Activated CD4-positive, alpha-beta T cell treated with anti-CD3 and anti-CD28 coated beads for 36 hours (primary cell): ENCODE data around the gene ZNF425. TPM values are rescaled to one million over a fixed set of nuclear protein-coding genes. Genes with fewer than 3 reads are reported as not detected.
"Not testable (repeated sequence)": the region's sequence is repeated elsewhere in the genome, so short reads cannot be mapped to it uniquely, and the experiment has no call there.

Experiments
- ATAC-seq: fragments of 200-7000 bp; cut with Tn5 transposase; one replicate; pipeline ENCODE4 v1.10.0; 2021; ENCODE audit warnings: mild to moderate bottlenecking, moderate library complexity
- CTCF ChIA-PET: fragments of 350-600 bp; sonication (Branson Sonifier 250); formaldehyde crosslinking; loops from one replicate; lab custom pipeline; 2021; ENCODE audit warnings: antibody characterized with exemption; lab: Charles Lee
- POLR2A ChIA-PET: fragments of 350-600 bp; sonication (Branson Sonifier 250); formaldehyde crosslinking; loops from one replicate; lab custom pipeline; 2021; ENCODE audit warnings: antibody characterized with exemption, inconsistent platforms; lab: Charles Lee
- DNase-seq: peaks from one replicate; pipeline ENCODE4 v3.0.0-alpha.2; 2020
- H3K27ac Mint-ChIP-seq: one replicate; pipeline ENCODE4 v1.8.0; 2021; ENCODE audit warnings: mixed read lengths
- H3K27me3 Mint-ChIP-seq: one replicate; pipeline ENCODE4 v1.8.0; 2021; ENCODE audit warnings: mixed read lengths
- H3K36me3 Mint-ChIP-seq: one replicate; pipeline ENCODE4 v1.8.0; 2021; ENCODE audit warnings: low read depth, mixed read lengths
- H3K4me1 Mint-ChIP-seq: one replicate; pipeline ENCODE4 v1.8.0; 2021; ENCODE audit warnings: mixed read lengths
- H3K4me3 Mint-ChIP-seq: one replicate; pipeline ENCODE4 v1.8.0; 2021; ENCODE audit warnings: mild to moderate bottlenecking, moderate library complexity, mixed read lengths
- H3K9me3 Mint-ChIP-seq: one replicate; pipeline ENCODE4 v1.8.0; 2021; ENCODE audit warnings: low read depth, mixed read lengths
- intact Hi-C, 2 experiments: fragments of 100-400 bp; cut with DNase I in 1 of 2; cut with micrococcal nuclease in 1 of 2; formaldehyde crosslinking; loops; one replicate each; pipeline versions ENCODE4 v1.14.2 to v1.15.1; 2022 to 2024; cut with DNase I, micrococcal nuclease
- total RNA-seq, 2 experiments: library from RNA; stranded (reverse); gene quantifications; one replicate each; pipeline ENCODE4 v1.2.3, GENCODE V29; 2021

The ZNF425 gene
- total RNA-seq, 2 experiments from 2014 or later = 0.43 to 0.95 TPM

DNA sequence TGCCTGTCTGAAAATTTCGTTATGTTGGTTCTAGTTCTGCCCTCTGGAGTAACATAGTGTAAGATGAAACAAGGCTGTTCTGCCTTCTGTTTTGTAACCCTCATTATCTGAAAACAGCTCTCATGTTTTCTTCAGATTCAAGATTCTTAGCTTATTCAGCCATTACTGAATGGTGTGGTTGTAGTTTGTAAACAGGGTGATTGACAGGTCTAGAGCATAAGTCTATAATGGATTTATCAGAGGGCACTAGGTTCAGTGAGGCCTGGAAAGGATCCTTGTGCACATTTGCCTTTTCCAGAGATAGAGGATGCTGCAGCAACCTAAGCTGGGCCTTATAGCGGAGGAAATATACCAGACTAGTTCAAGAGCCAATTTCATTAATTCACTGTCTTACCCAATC lies 27.2 kb upstream of the ZNF425 start:
- no peak for ATAC-seq
- intact Hi-C loops = no loop called here
- CTCF ChIA-PET = interaction anchor here (1.1 kb wide), 1 partner anchor 27 kb away, joined by 8 read pairs; the partner anchor contains the start of gene ZNF425
- H3K27ac Mint-ChIP-seq = no peak overlapping the region
- POLR2A ChIA-PET = no interaction called here
- H3K36me3 Mint-ChIP-seq = peaks cover 37% of the 10 kb centered on the region
- H3K4me3 Mint-ChIP-seq = no peak overlapping the region
- no peaks in the 10 kb centered on the region for H3K27me3 Mint-ChIP-seq
- H3K4me1 Mint-ChIP-seq = peaks cover 25% of the 10 kb centered on the region
- H3K9me3 Mint-ChIP-seq = no peaks in the 10 kb centered on the region
- no peak for DNase-seq

DNA sequence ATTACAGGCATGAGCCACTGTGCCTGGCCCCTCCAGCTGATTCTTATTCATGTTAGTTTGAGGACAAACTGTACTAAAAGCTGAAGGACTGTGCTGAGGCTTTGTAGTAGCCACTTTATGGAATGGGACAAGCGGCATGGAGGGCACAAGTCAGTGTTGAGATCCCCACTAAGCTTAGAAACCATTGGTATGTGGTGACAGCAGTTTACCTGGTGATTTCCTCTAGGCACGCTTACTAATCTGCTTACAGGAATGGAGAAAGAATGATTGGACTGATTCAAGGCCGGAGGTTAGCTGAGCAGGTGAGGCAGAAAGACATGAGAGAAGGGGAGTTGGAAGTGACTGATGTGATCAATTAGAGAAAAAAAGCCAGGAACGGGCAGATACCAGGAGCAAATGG lies 24.9 kb upstream of the ZNF425 start:
- ATAC-seq = no peak
- H3K9me3 Mint-ChIP-seq = no peaks in the 10 kb centered on the region
- intact Hi-C loops = no loop called here
- H3K4me1 Mint-ChIP-seq = peaks cover 24% of the 10 kb centered on the region
- CTCF ChIA-PET = interaction anchor here (0.5 to 1.0 kb wide), 3 partner anchors 10 to 163 kb away, joined by 3 to 5 read pairs (median 4); no protein-coding TSS in a partner anchor
- peak overlapping the region; percentile 16 for H3K27ac Mint-ChIP-seq
- no peaks in the 10 kb centered on the region for H3K27me3 Mint-ChIP-seq
- H3K4me3 Mint-ChIP-seq = no peak overlapping the region
- POLR2A ChIA-PET = no interaction called here
- DNase-seq = no peak
- peaks cover 29% of the 10 kb centered on the region for H3K36me3 Mint-ChIP-seq

DNA sequence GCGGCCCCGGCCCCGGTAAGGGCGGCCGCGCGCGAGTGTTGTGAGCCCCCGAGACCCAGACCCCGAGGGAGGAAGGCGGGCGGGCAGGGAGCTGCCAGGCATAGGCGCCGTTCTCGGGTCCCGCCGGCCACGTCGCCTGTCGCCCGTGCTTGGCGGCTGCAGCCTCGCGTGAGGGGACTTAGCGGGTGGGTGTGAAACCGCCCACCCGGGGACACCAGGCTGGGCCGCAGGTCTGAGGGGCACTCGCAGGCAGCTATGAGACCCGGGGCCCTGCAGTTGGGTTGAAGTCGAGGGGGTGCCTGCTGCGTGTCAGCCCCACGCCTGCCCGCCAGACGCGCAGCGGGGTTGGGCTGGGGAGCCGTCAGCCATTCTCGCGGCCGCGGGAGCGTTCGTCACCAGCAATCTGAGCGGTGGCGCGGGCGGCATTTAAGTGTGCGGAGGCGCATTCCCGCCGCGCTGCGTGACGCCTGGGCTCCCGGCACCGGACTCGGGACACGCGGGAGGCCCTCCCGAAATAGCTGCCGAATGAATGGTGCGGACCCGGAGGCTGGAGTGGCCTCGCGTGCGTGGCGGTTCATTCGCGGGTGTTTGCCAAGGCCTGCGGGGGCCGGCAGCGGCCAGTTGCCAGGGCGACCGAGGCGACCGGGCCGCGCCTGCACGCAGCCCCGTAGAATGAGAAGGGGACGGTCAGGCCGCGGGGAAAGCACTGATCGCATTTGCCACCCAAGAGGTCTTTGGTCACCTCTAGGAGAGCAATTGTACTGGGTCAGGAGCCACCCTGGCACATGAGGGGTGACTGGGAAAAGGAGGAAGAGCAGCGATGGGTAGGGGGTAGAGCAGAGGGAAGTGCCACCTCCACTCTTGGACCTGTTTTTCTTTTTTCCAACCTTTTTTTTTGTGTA lies 21.9 kb upstream of the ZNF425 start:
- H3K27me3 Mint-ChIP-seq = no peaks in the 10 kb centered on the region
- DNase-seq = peak; percentile 78
- H3K4me3 Mint-ChIP-seq = peak overlapping the region; percentile 98

DNA sequence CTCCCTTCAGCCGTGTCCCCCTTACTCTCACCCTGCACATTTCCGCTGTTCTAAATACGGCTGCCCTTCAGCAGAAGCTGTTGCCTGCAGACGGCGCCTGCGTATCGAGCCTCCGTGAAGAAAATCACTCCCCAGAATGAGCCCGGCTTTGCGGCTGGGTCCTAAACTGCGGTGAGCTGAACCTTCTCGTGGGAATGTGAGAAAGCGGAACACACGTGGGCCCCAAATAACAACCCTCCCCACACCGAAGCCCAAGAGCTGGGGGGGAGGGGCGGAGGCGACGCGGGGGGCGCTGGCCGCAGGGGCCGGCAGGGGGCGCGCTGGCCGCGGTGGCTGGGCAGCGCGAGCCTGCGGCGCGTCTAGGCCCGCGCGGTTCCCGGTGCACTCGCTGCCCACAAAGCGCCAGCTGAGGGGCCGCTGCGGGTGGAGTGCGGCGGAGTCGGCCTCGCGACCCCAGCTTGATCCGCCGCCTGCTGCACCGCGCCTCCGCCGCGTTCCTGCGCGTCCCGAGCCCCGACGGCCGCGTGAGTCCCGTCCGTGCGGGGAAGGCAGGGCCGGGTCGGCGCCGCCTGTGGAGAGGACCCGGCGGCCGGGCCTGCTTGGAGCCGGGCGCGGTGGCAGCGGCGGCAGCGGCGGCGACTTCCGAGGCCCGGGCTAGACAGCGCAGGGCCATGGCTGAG lies 21.1 kb upstream of the ZNF425 start, which contains the start of gene ZNF398:
ZNF398 (plus strand) TSS at position 382 of the 680 bp plus-strand sequence; CDS start at position 672, 290 bp downstream.
- Mint-ChIP-seq H3K27me3 (no peaks in the 10 kb centered on the region), H3K9me3 (no peaks in the 10 kb centered on the region), H3K36me3 (peaks cover 18% of the 10 kb centered on the region), H3K4me3 (peak within 1 kb of the TSS; percentile 98), H3K4me1 (peaks cover 34% of the 10 kb centered on the region), H3K27ac (peak within 1 kb of the TSS; percentile 99)
- intact Hi-C loops = loop anchor here (1.0 to 5.0 kb wide), 16 partner anchors 21 to 475 kb away; partner anchors contain the start of genes PDIA4 (in 2 of the 2), ZNF425 (in 2 of the 2), ZNF783 (in 2 of the 2) and ZNF786 (in 2 of the 2)
- CTCF ChIA-PET = interaction anchor here (0.6 to 3.2 kb wide), 19 partner anchors 9 to 479 kb away, joined by 3 to 31 read pairs (median 4); partner anchors contain the start of genes ZNF282, ZNF425, ZNF777 and ZNF783
- POLR2A ChIA-PET = interaction anchor here (0.6 to 2.1 kb wide), 5 partner anchors 20 to 60 kb away, joined by 3 to 11 read pairs (median 6); partner anchors contain the start of genes ZNF282 and ZNF425
- DNase-seq (peak; percentile 87), ATAC-seq (peak; percentile 71)

More for the DNA sequence above, 21.9 kb upstream of the ZNF425 start:
- Mint-ChIP-seq H3K36me3 (peaks cover 18% of the 10 kb centered on the region), H3K9me3 (no peaks in the 10 kb centered on the region), H3K4me1 (peaks cover 34% of the 10 kb centered on the region), H3K27ac (peak overlapping the region; percentile 63)
- ChIA-PET CTCF (interaction anchor here (0.6 to 3.2 kb wide), 13 partner anchors 9 to 314 kb away, joined by 3 to 31 read pairs (median 4); partner anchors contain the start of genes ZNF282, ZNF425, ZNF777 and ZNF783), POLR2A (interaction anchor here (0.6 to 2.1 kb wide), 6 partner anchors 21 to 1607 kb away, joined by 3 to 11 read pairs (median 4); partner anchors contain the start of genes ZNF282 and ZNF425)
- intact Hi-C loops = loop anchor here (1.0 to 5.0 kb wide), 16 partner anchors 22 to 474 kb away; partner anchors contain the start of genes PDIA4 (in 2 of the 2), ZNF425 (in 2 of the 2), ZNF783 (in 2 of the 2) and ZNF786 (in 2 of the 2)
- peak; percentile 40 for ATAC-seq

- DNase-seq = peak; percentile 23
- ChIA-PET CTCF (interaction anchor here (2.5 kb wide), 2 partner anchors 10 to 19 kb away, joined by 8 to 31 read pairs; partner anchors contain the start of gene ZNF425), POLR2A (no interaction called here)
- intact Hi-C loops = loop anchor here (5.0 kb wide), 4 partner anchors 117 to 477 kb away; partner anchors contain the start of genes CUL1 (in 1 of the 2) and ZNF783 (in 1 of the 2)
- Mint-ChIP-seq H3K4me1 (peaks cover 29% of the 10 kb centered on the region), H3K4me3 (peak overlapping the region; percentile 98), H3K9me3 (no peaks in the 10 kb centered on the region), H3K36me3 (peaks cover 14% of the 10 kb centered on the region), H3K27me3 (no peaks in the 10 kb centered on the region), H3K27ac (peak overlapping the region; percentile 99)
- ATAC-seq = no peak
Observed at GRCh38 chr7:149145031-149145845, 19.1 kb upstream of the ZNF425 start.

GRCh38 chr7:149144436-149144922 lies 18.4 kb upstream of the ZNF425 start:
- intact Hi-C loops = not testable (repeated sequence)

DNA sequence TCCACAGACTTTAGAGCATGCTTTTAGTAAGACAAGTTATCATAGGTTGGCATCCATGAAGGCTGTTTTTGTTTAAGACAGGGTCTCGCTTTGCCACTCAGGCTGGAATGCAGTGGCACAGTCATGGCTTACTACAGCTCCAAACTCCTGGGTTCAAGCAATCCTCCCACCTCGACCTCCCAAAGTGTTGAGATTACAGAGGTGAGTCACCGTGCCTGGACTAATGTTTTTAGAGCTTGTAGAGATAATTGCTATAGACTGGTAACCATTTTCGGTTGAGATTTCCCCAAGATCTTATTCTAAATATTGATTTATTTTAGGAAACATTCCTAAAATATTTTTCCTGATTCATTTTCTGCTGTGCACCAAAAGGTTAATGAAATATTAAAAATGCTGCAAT lies 15.8 kb upstream of the ZNF425 start:
- no peak for ATAC-seq
- no peak overlapping the region for H3K4me3 Mint-ChIP-seq
- POLR2A ChIA-PET = interaction anchor here (0.6 kb wide), 1 partner anchor 18 kb away, joined by 4 read pairs; no protein-coding TSS in a partner anchor
- intact Hi-C loops = no loop called here
- H3K36me3 Mint-ChIP-seq = peaks cover 8% of the 10 kb centered on the region
- no peaks in the 10 kb centered on the region for H3K9me3 Mint-ChIP-seq
- CTCF ChIA-PET = no interaction called here
- H3K4me1 Mint-ChIP-seq = peaks cover 15% of the 10 kb centered on the region
- no peaks in the 10 kb centered on the region for H3K27me3 Mint-ChIP-seq
- no peak overlapping the region for H3K27ac Mint-ChIP-seq
- no peak for DNase-seq

More at GRCh38 chr7:149144436-149144922, 18.4 kb upstream of the ZNF425 start:
- H3K4me1 Mint-ChIP-seq = peaks cover 23% of the 10 kb centered on the region
- H3K27me3 Mint-ChIP-seq, ATAC-seq, H3K4me3 Mint-ChIP-seq, DNase-seq, H3K27ac Mint-ChIP-seq, POLR2A ChIA-PET, H3K9me3 Mint-ChIP-seq: not testable (repeated sequence)
- H3K36me3 Mint-ChIP-seq = peaks cover 12% of the 10 kb centered on the region
- CTCF ChIA-PET = interaction anchor here (1.0 kb wide), 1 partner anchor 79 kb away, joined by 3 read pairs; no protein-coding TSS in a partner anchor

GRCh38 chr7:149140831-149141230 lies 14.7 kb upstream of the ZNF425 start:
- peaks cover 11% of the 10 kb centered on the region for H3K4me1 Mint-ChIP-seq
- ATAC-seq (no peak), DNase-seq (no peak)
- ChIA-PET CTCF (no interaction called here), POLR2A (no interaction called here)
- no peak overlapping the region for H3K4me3 Mint-ChIP-seq
- H3K27me3 Mint-ChIP-seq = no peaks in the 10 kb centered on the region
- no peaks in the 10 kb centered on the region for H3K9me3 Mint-ChIP-seq
- peaks cover 7% of the 10 kb centered on the region for H3K36me3 Mint-ChIP-seq
- intact Hi-C loops = no loop called here
- no peak overlapping the region for H3K27ac Mint-ChIP-seq

DNA sequence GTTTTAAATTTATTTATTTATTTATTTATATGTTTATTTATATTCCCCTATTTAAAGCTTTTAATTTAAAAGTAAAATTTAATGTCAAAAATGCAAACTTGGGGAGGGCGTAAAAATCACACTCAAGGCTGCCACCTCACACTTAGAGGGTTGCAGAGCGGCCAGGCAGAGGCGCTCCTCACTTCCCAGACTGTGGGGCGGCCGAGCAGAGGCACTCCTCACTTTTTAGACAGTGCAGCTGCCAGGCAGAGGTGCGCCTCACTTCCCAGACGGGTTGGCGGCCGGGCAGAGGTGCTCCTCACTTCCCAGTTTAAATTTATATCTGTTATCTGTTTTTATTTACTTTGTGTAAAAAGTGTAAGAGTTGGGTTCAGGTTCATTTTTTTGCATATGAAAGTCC lies 10.0 kb upstream of the ZNF425 start:
- DNase-seq = no peak
- POLR2A ChIA-PET = interaction anchor here (0.6 kb wide), 1 partner anchor 376 kb away, joined by 3 read pairs; no protein-coding TSS in a partner anchor
- no peaks in the 10 kb centered on the region for H3K27me3 Mint-ChIP-seq

More for the DNA sequence above, 10.0 kb upstream of the ZNF425 start:
- Mint-ChIP-seq H3K4me3 (no peak overlapping the region), H3K9me3 (peaks cover 2% of the 10 kb centered on the region), H3K4me1 (no peaks in the 10 kb centered on the region), H3K36me3 (peaks cover 18% of the 10 kb centered on the region), H3K27ac (no peak overlapping the region)
- no peak for ATAC-seq
- intact Hi-C loops = no loop called here
- CTCF ChIA-PET = interaction anchor here (1.1 to 2.1 kb wide), 3 partner anchors 9 to 43 kb away, joined by 3 to 8 read pairs (median 4); partner anchors contain the start of gene ZNF398
